ENCODE data around the gene WDR31.

DNA sequence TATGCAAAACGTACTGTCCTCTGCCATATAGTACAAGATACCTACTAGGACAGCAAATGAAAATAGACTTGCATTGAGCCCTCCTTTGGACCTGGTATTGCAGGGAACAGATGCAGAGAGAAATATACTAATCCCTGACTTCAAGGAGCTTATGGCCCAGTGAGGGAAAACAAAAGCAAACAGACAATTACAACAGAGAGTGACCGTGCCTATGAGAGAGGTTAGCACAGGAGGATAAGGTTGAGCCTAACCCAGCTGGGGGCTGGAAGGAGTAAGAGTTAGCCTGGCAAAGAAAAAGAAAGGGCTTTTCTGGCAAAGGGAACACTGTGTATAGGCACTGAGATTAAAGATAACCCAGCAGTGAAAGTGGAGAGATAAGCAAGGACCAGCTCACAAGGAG is 70.2 kb downstream of the WDR31 start:
- TF ChIP-seq, protein P1, sequence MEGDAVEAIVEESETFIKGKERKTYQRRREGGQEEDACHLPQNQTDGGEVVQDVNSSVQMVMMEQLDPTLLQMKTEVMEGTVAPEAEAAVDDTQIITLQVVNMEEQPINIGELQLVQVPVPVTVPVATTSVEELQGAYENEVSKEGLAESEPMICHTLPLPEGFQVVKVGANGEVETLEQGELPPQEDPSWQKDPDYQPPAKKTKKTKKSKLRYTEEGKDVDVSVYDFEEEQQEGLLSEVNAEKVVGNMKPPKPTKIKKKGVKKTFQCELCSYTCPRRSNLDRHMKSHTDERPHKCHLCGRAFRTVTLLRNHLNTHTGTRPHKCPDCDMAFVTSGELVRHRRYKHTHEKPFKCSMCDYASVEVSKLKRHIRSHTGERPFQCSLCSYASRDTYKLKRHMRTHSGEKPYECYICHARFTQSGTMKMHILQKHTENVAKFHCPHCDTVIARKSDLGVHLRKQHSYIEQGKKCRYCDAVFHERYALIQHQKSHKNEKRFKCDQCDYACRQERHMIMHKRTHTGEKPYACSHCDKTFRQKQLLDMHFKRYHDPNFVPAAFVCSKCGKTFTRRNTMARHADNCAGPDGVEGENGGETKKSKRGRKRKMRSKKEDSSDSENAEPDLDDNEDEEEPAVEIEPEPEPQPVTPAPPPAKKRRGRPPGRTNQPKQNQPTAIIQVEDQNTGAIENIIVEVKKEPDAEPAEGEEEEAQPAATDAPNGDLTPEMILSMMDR (IDR thresholded peaks at IDR 0.05) = no peak
- TF ChIP-seq, protein P2, sequence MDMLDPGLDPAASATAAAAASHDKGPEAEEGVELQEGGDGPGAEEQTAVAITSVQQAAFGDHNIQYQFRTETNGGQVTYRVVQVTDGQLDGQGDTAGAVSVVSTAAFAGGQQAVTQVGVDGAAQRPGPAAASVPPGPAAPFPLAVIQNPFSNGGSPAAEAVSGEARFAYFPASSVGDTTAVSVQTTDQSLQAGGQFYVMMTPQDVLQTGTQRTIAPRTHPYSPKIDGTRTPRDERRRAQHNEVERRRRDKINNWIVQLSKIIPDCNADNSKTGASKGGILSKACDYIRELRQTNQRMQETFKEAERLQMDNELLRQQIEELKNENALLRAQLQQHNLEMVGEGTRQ (IDR thresholded peaks at IDR 0.05) = no peak
- TF ChIP-seq JUN (IDR thresholded peaks at IDR 0.05) = no peak
- no peak for TF ChIP-seq RCOR1 (IDR thresholded peaks at IDR 0.05; ENCODE audit: low read depth, low read length)
- no peak for TF ChIP-seq REST (IDR thresholded peaks at IDR 0.05)
- TF ChIP-seq EP300 (IDR thresholded peaks at IDR 0.05) = no peak
- no peak for TF ChIP-seq SREBF2 (IDR thresholded peaks at IDR 0.05)
- TF ChIP-seq, protein P3, sequence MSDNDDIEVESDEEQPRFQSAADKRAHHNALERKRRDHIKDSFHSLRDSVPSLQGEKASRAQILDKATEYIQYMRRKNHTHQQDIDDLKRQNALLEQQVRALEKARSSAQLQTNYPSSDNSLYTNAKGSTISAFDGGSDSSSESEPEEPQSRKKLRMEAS (IDR thresholded peaks at IDR 0.05) = no peak
- TF ChIP-seq POLR2A (IDR thresholded peaks at IDR 0.05; ENCODE audit: low read length) = no peak
- no peak for TF ChIP-seq POLR2AphosphoS2 (conservative IDR thresholded peaks at IDR 0.05; ENCODE audit: low read length)
- no peak for TF ChIP-seq RFX5 (IDR thresholded peaks at IDR 0.05)
- TF ChIP-seq CEBPB (IDR thresholded peaks at IDR 0.05) = no peak
- TF ChIP-seq RNF2 (IDR thresholded peaks at IDR 0.05; ENCODE audit: borderline replicate concordance, low read depth) = no peak

Data from A549 (cell line).